GM23248 (cell line): ENCODE measurements around the gene COL23A1.

Experiments
- EZH2 ChIP-seq: fragments of 200-600 bp; sonication (generic); IDR thresholded peaks from 2 replicates; pipeline ENCODE4 v1.6.1; 2018; ENCODE audit warnings: antibody characterized with exemption, mild to moderate bottlenecking; ENCODE audit not compliant: insufficient read depth, poor library complexity, severe bottlenecking
- EZH2phosphoT487 ChIP-seq: fragments of 200-600 bp; sonication (generic); IDR thresholded peaks from 2 replicates; pipeline ENCODE4 v1.6.1; 2018; ENCODE audit warnings: antibody characterized with exemption, moderate library complexity, mild to moderate bottlenecking, low read depth; ENCODE audit not compliant: insufficient read depth

DNA sequence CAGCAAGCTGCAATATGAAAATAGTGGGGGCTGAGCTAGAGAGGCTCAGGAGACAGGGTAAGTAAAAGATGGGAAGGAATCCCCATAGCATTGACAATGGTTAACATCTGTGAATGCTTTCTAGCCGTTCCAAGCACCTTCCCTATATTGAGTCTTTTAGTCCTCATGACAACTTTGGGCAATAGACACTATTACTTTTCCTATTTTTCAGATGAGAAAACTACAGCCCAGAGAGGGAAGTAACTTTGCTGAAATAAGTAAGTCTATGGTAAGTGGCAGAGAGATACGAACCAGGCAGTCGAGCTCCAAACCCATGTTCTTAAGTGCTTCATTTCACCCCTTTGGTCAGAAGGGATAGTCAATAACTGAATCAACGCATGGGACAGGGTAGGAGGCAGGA lies 94.5 kb downstream of the COL23A1 start:
- TF ChIP-seq EZH2 (no peak), EZH2phosphoT487 (no peak)
